Measurements from ENCODE around the gene POU2F3.

POU2F3 gene

GRCh38 chr11:120217941-120218694 is 21.8 kb upstream of the POU2F3 start:
- Mint-ChIP-seq H3K36me3 (no peaks in the 10 kb centered on the region), H3K4me1 (ENCODE audit: low read depth) (peaks cover 3% of the 10 kb centered on the region)

GRCh38 chr11:120218695-120219033 is 21.3 kb upstream of the POU2F3 start:
- no peaks in the 10 kb centered on the region for H3K9me3 Mint-ChIP-seq (ENCODE audit: low read depth)
- H3K27ac Mint-ChIP-seq, result no peak overlapping the region
- H3K36me3 Mint-ChIP-seq, result no peaks in the 10 kb centered on the region
- peaks cover 3% of the 10 kb centered on the region for H3K4me1 Mint-ChIP-seq (ENCODE audit: low read depth)
- no peak overlapping the region for H3K4me3 Mint-ChIP-seq
- H3K27me3 Mint-ChIP-seq, result no peaks in the 10 kb centered on the region

More at GRCh38 chr11:120217941-120218694, 21.8 kb upstream of the POU2F3 start:
- Mint-ChIP-seq H3K4me3 (no peak overlapping the region), H3K9me3 (ENCODE audit: low read depth) (no peaks in the 10 kb centered on the region), H3K27ac (no peak overlapping the region), H3K27me3 (no peaks in the 10 kb centered on the region)

GRCh38 chr11:120219232-120219937 is 20.6 kb upstream of the POU2F3 start:
- Mint-ChIP-seq H3K4me3 (no peak overlapping the region), H3K27ac (no peak overlapping the region), H3K36me3 (no peaks in the 10 kb centered on the region), H3K27me3 (no peaks in the 10 kb centered on the region), H3K4me1 (ENCODE audit: low read depth) (peaks cover 4% of the 10 kb centered on the region), H3K9me3 (ENCODE audit: low read depth) (no peaks in the 10 kb centered on the region)

GRCh38 chr11:120219938-120220746 is 19.8 kb upstream of the POU2F3 start:
- H3K4me3 Mint-ChIP-seq, result no peak overlapping the region
- no peaks in the 10 kb centered on the region for H3K36me3 Mint-ChIP-seq
- no peaks in the 10 kb centered on the region for H3K9me3 Mint-ChIP-seq (ENCODE audit: low read depth)
- H3K27ac Mint-ChIP-seq, result no peak overlapping the region
- peaks cover 8% of the 10 kb centered on the region for H3K4me1 Mint-ChIP-seq (ENCODE audit: low read depth)
- H3K27me3 Mint-ChIP-seq, result no peaks in the 10 kb centered on the region

GRCh38 chr11:120220747-120221037 is 19.2 kb upstream of the POU2F3 start:
- H3K27ac Mint-ChIP-seq, result no peak overlapping the region
- H3K9me3 Mint-ChIP-seq (ENCODE audit: low read depth), result no peaks in the 10 kb centered on the region
- no peaks in the 10 kb centered on the region for H3K36me3 Mint-ChIP-seq
- no peaks in the 10 kb centered on the region for H3K27me3 Mint-ChIP-seq
- no peak overlapping the region for H3K4me3 Mint-ChIP-seq
- peaks cover 8% of the 10 kb centered on the region for H3K4me1 Mint-ChIP-seq (ENCODE audit: low read depth)

GRCh38 chr11:120221115-120221752 is 18.7 kb upstream of the POU2F3 start:
- H3K27ac Mint-ChIP-seq, result no peak overlapping the region

GRCh38 chr11:120222916-120223315 is 17.0 kb upstream of the POU2F3 start:
- Mint-ChIP-seq H3K27ac (no peak overlapping the region), H3K27me3 (no peaks in the 10 kb centered on the region), H3K4me1 (ENCODE audit: low read depth) (peaks cover 8% of the 10 kb centered on the region), H3K9me3 (ENCODE audit: low read depth) (no peaks in the 10 kb centered on the region), H3K36me3 (no peaks in the 10 kb centered on the region), H3K4me3 (no peak overlapping the region)

More at GRCh38 chr11:120221115-120221752, 18.7 kb upstream of the POU2F3 start:
- no peaks in the 10 kb centered on the region for H3K36me3 Mint-ChIP-seq
- H3K9me3 Mint-ChIP-seq (ENCODE audit: low read depth), result no peaks in the 10 kb centered on the region
- peaks cover 8% of the 10 kb centered on the region for H3K4me1 Mint-ChIP-seq (ENCODE audit: low read depth)
- H3K4me3 Mint-ChIP-seq, result no peak overlapping the region
- H3K27me3 Mint-ChIP-seq, result no peaks in the 10 kb centered on the region

- no peaks in the 10 kb centered on the region for H3K27me3 Mint-ChIP-seq
- H3K4me3 Mint-ChIP-seq, result no peak overlapping the region
- H3K4me1 Mint-ChIP-seq (ENCODE audit: low read depth), result peaks cover 8% of the 10 kb centered on the region
- no peaks in the 10 kb centered on the region for H3K36me3 Mint-ChIP-seq
- H3K27ac Mint-ChIP-seq, result no peak overlapping the region
- H3K9me3 Mint-ChIP-seq (ENCODE audit: low read depth), result no peaks in the 10 kb centered on the region
These were observed 16.1 kb upstream of the POU2F3 start for GRCh38 chr11:120223793-120224192.

GRCh38 chr11:120224361-120224760 is 15.6 kb upstream of the POU2F3 start:
- Mint-ChIP-seq H3K27me3 (no peaks in the 10 kb centered on the region), H3K36me3 (no peaks in the 10 kb centered on the region), H3K27ac (no peak overlapping the region), H3K4me3 (no peak overlapping the region), H3K9me3 (ENCODE audit: low read depth) (no peaks in the 10 kb centered on the region), H3K4me1 (ENCODE audit: low read depth) (peaks cover 8% of the 10 kb centered on the region)

- Mint-ChIP-seq H3K4me1 (ENCODE audit: low read depth) (peaks cover 7% of the 10 kb centered on the region), H3K27me3 (no peaks in the 10 kb centered on the region), H3K27ac (no peak overlapping the region), H3K9me3 (ENCODE audit: low read depth) (no peaks in the 10 kb centered on the region), H3K4me3 (no peak overlapping the region), H3K36me3 (no peaks in the 10 kb centered on the region)
These were observed 14.7 kb upstream of the POU2F3 start for GRCh38 chr11:120224972-120225909.

GRCh38 chr11:120226242-120226641 is 13.7 kb upstream of the POU2F3 start:
- no peak overlapping the region for H3K4me3 Mint-ChIP-seq
- H3K27me3 Mint-ChIP-seq, result no peaks in the 10 kb centered on the region
- H3K9me3 Mint-ChIP-seq (ENCODE audit: low read depth), result no peaks in the 10 kb centered on the region
- peaks cover 5% of the 10 kb centered on the region for H3K4me1 Mint-ChIP-seq (ENCODE audit: low read depth)
- H3K36me3 Mint-ChIP-seq, result no peaks in the 10 kb centered on the region
- no peak overlapping the region for H3K27ac Mint-ChIP-seq

- Mint-ChIP-seq H3K4me3 (no peak overlapping the region), H3K4me1 (ENCODE audit: low read depth) (peaks cover 5% of the 10 kb centered on the region), H3K27ac (no peak overlapping the region), H3K36me3 (no peaks in the 10 kb centered on the region), H3K27me3 (no peaks in the 10 kb centered on the region), H3K9me3 (ENCODE audit: low read depth) (no peaks in the 10 kb centered on the region)
These were observed 13.2 kb upstream of the POU2F3 start for GRCh38 chr11:120226714-120227113.

- H3K4me1 Mint-ChIP-seq (ENCODE audit: low read depth), result peaks cover 5% of the 10 kb centered on the region
- H3K9me3 Mint-ChIP-seq (ENCODE audit: low read depth), result no peaks in the 10 kb centered on the region
- no peaks in the 10 kb centered on the region for H3K36me3 Mint-ChIP-seq
- no peak overlapping the region for H3K4me3 Mint-ChIP-seq
- H3K27ac Mint-ChIP-seq, result no peak overlapping the region
- no peaks in the 10 kb centered on the region for H3K27me3 Mint-ChIP-seq
These were observed 12.6 kb upstream of the POU2F3 start for GRCh38 chr11:120227228-120227852.
